Measurements from ENCODE around the gene FBXO15. TPM values are rescaled to one million over a fixed set of nuclear protein-coding genes. Genes with fewer than 3 reads are reported as not detected.

Gene FBXO15
- total and polyA plus RNA-seq, 2 of the 8 experiments (the other 6 are each of a cell fraction or from before 2014, with no cell fraction given) = 0.84 to 0.85 TPM

DNA sequence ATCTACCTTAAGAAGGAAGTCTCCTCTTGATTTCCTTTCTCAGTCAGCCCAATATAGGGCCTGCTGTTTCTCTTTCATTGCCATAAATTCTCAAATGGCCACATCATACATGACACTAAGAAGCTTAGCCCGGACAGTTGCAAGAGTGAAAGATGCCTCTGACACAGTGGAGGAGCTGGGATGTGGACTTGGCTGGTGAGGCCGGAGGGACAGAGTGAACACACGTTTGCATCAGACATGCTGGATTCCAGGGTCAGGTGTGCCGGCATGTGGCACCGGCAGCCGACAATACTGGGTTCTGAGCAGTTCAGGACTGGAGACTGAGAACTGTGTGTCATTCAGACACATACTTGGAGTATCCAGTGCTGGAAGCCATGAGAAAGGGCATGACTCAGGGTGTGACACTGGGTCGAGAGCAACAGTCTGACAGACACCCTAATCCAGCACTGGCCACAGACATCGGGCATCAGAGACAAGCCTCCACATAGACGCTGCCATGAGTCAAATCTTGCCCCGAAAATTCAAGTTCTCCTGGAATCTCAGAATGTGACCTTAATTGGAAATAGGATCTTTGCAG, 32.1 kb upstream of the FBXO15 start (continued):
- TF ChIP-seq SUZ12 (IDR thresholded peaks at IDR 0.05; ENCODE audit: low read length) = no peak
- TF ChIP-seq RXRA (IDR thresholded peaks at IDR 0.05; ENCODE audit: insufficient read depth, low read depth, low read length) = no peak
- TF ChIP-seq EP300 (IDR thresholded peaks at IDR 0.05; ENCODE audit: borderline replicate concordance in 1 of 2, low read depth in 2 of 2, low read length in 2 of 2) = no peak
- TF ChIP-seq TAF7 (optimal IDR thresholded peaks at IDR 0.05; ENCODE audit: borderline replicate concordance, low read depth, low read length) = no peak
- TF ChIP-seq RBBP5 (IDR thresholded peaks at IDR 0.05; ENCODE audit: borderline replicate concordance, low read depth, low read length) = no peak
- TF ChIP-seq ATF2 (IDR thresholded peaks at IDR 0.05; ENCODE audit: low read length) = no peak
- TF ChIP-seq CREB1 (IDR thresholded peaks at IDR 0.05) = no peak
